LNCaP clone FGC (cell line): ENCODE results near the gene CDO1.

ENCODE experiments used
- DNase-seq: peaks from one replicate; pipeline ENCODE4 v3.0.0-alpha.2; 2011; ENCODE audit warnings: low read depth
- H3K4me3 ChIP-seq: 2 replicates; pipeline ENCODE4 v1.5.1; 2011; ENCODE audit warnings: mild to moderate bottlenecking, low read depth, low read length, control low read depth
- TF ChIP-seq, protein P1 (sequence below): IDR thresholded peaks from 2 replicates; pipeline ENCODE4 v1.5.1; 2012; ENCODE audit warnings: mild to moderate bottlenecking; ENCODE audit not compliant: control insufficient read depth, insufficient read depth; ENCODE audit errors: extremely low read depth

Gene CDO1

DNA sequence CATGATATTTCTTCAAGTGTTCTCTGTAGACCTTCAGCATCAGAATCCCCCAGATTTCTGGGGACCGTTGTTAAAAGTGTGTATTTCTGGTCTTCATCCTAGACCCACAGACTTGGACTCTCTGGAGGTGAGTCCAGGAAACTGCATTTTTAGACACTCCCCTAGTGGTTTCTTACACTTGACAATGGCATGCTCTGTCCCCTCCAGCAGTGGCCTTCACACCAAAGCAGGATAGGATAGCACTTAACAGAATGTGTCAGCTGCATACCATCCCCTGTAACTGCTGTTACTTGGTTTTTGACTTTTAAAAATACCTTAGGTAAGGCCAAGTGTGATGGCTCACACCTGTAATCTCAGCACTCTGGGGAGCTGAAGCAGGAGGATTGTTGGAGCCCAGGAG, 20.8 kb downstream of the CDO1 start:
- no peak for DNase-seq
- H3K4me3 ChIP-seq = no peak overlapping the region
- TF ChIP-seq, protein P1, sequence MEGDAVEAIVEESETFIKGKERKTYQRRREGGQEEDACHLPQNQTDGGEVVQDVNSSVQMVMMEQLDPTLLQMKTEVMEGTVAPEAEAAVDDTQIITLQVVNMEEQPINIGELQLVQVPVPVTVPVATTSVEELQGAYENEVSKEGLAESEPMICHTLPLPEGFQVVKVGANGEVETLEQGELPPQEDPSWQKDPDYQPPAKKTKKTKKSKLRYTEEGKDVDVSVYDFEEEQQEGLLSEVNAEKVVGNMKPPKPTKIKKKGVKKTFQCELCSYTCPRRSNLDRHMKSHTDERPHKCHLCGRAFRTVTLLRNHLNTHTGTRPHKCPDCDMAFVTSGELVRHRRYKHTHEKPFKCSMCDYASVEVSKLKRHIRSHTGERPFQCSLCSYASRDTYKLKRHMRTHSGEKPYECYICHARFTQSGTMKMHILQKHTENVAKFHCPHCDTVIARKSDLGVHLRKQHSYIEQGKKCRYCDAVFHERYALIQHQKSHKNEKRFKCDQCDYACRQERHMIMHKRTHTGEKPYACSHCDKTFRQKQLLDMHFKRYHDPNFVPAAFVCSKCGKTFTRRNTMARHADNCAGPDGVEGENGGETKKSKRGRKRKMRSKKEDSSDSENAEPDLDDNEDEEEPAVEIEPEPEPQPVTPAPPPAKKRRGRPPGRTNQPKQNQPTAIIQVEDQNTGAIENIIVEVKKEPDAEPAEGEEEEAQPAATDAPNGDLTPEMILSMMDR = no peak

DNA sequence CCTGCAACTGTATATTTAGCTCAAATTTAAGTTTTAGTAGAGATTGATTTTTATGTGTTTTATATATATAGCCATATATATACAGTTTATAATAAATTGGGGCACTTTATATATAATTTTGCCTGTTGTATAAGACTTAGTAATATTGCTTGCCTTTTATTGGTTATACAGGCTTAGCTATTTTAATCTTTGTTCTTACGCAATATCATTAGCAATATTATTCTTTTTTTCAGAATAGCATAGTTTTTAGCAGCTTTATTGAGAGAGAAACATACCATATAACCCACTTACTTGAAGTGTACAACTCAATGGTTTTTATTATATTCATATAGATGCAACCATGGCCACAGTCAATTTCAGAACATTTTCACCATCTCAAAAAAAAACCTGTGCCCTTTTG, 28.0 kb downstream of the CDO1 start:
- no peak overlapping the region for H3K4me3 ChIP-seq
- TF ChIP-seq, protein P1 = no peak
- DNase-seq = no peak

DNA sequence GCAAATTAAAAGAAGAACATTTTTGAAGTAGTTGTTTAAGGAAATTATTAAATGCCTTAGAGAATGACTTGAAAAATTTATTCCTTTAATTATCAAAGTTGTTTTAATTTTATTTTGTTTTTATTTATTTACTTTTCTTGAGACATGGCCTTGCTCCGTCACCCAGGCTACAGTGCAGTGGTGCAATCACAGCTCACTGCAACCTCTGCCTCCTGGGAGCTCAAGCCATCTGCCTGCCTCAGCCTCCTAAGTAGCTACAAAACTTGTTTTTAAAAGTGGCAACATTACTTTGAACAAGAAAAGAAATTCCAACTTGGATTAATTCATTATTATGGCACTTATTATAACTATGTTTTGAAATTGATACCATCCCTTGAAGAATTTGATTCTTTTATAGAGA, 29.0 kb downstream of the CDO1 start:
- TF ChIP-seq, protein P1 = no peak
- DNase-seq = no peak
- no peak overlapping the region for H3K4me3 ChIP-seq

DNA sequence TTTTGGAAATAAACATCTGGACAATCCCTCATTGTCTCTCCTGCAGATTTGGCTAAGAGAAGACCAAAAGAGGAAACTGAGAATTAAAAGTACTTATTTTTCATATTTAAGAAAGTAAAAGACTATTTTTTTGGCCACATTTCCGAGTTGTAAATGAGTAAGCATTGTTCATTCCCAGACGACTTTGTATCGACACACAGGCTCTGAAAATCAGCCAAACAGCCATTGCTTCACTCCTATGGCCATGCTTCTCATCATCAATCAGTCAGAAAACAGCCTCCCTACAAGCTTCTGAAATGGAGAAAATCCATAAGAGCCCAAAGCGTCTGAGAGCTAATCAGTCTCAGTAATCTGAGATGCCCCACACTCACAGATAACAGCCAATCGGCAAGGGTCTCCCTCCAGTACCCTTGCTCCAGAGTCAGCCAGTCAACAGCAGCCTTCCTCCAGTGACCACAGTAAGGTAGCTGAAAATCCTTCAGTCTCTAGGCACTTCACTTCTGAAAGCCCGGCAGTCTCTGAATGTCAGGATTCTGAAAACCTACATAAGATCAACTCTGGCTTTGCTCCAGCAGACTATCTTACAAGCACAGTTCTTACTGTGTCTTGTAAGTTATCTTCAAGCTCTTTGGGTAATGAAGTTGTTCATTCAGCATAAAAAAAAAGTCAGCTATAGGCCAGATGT, 30.9 kb downstream of the CDO1 start:
- TF ChIP-seq, protein P1 = no peak
- H3K4me3 ChIP-seq = no peak overlapping the region
- no peak for DNase-seq

DNA sequence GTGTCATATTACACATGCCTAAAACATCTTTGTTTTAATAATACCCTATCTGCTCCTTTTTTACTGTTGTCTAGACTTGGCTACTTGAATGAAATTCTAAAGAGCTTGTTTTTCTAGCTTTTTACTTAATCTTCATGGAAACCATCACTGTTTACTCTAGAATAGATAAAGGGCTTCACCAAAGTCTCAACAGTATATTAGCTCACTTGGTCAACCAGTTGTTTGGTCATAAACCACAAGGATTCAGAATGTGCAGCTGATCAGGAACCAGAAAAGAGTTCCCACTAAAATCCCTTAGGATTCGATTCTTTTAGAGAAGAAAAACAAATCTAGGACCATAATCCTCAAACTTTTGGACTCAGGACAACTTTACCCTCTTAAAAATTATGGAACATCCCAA, 38.0 kb downstream of the CDO1 start:
- no peak for DNase-seq
- TF ChIP-seq, protein P1 = no peak
- H3K4me3 ChIP-seq = no peak overlapping the region

DNA sequence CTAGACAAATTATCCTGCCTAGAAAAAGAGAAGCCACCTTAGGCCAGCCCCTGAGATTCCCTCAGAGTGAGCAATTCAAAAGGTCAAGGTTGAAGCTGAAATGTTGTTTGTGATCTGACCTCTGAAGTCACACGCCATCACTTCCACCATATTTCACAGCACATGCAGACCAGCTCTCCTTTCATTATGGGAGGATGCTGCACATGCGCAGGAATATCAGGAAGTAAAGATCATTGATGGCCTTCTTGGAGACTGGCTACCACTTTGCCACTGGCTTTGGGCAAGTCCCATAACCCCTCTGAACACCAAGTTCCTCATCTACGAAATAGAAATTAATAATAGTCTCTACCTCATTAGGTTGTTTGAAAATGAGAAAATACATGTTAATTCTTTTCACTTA, 39.5 kb downstream of the CDO1 start:
- TF ChIP-seq, protein P1 = no peak
- no peak for DNase-seq
- no peak overlapping the region for H3K4me3 ChIP-seq

DNA sequence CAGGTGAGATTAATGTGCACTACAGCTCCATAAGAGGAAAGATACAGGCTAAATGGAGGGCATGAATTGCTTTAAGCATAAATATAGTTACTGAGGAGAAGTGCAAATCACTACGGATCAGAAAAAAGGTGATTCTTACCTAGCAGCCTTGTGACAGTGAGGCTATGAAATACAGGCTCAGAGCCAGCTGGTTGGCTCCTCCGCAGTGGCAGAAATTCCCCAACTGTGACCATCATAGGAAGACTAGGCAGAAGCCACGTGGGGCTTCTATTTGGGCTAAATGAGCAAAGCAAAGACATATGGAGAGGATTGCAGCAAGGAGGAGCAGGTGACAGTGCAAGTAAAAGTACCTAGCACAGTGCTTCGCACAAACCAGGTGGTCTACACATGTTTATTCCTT, 40.5 kb downstream of the CDO1 start:
- DNase-seq = no peak
- H3K4me3 ChIP-seq = no peak overlapping the region
- TF ChIP-seq, protein P1 = no peak
